Stimulated activated CD4-positive, alpha-beta T cell treated with anti-CD3 and anti-CD28 coated beads, Interleukin-2, amount 100 ng/mL, for 4 hours (primary cell): ENCODE results near the gene ZNF506.
"Not testable (repeated sequence)": the region's sequence is repeated elsewhere in the genome, so short reads cannot be mapped to it uniquely, and the experiment has no call there.

Experiments used
- DNase-seq: peaks from one replicate; pipeline ENCODE4 v3.0.0-alpha.2; 2020; ENCODE audit warnings: low read depth

Gene ZNF506

GRCh38 chr19:19744641-19745040 lies 76.9 kb downstream of the ZNF506 start:
- DNase-seq, result no peak

DNA sequence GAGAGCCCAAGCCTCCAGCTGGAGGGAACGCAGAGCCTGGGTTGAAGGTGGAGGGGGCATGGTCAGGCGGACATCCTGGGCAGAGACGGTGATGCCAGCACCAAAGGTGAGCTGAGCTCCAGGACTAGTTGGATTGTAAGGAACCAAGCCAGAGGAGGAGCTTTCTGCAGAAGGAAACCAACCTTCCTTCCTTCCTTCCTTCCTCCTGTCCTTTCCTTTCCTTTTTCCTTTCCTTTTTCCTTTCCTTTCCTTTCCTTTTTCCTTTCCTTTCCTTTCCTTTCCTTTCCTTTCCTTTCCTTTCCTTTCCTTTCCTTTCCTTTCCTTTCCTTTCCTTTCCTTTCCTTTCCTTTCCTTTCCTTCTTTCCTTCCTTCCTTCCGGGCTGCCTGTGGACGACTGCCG lies 77.6 kb downstream of the ZNF506 start:
- not testable (repeated sequence) for DNase-seq

DNA sequence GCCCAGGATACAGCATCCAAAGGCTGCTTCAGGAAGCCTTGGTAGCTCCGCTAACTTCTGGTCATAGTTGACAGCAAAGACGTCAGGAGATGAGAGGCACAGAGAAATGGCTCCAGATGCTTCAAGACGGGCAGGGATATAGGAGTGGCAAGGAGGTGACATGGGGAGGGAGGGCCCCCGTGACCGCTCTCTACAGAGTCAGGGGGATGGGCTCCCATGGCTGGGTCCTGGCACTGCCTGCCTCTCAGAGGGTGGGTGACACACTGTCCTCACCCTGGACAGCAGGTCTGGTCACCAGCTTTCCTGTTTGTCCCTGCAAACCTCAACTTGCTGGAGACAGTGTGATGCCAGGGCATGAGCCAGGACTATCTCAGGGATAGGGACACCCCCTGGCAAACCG lies 78.4 kb downstream of the ZNF506 start:
- no peak for DNase-seq

DNA sequence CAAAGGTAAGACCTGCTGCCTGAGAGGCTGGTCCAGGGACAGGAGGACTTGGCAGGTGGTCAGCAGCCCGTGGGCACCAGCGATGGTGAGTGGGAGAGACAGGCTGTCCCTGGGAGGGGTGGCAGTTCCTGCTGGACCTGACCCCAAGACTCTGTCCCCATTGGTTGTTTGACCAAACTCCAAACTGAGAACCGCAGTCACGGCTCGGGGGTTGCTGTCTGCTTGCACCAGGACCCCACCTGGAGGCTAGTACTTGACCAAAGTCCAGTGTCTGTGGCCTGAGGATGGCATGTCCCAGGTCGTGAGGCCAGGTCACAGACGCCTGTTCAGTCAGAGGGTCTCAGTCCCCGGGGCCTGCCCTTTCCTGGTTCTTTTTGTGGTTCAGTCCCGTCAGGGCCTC lies 78.8 kb downstream of the ZNF506 start:
- DNase-seq, result no peak
